HepG2 (cell line): ENCODE results near the gene HTRA3. TPM values are rescaled to one million over a fixed set of nuclear protein-coding genes. Genes with fewer than 3 reads are reported as not detected.

ENCODE experiments used
- KAT7 ChIP-seq: IDR thresholded peaks from 2 replicates; pipeline ENCODE4 v1.6.1; 2018; ENCODE audit warnings: borderline replicate concordance, missing compliant biosample characterization
- SIX4 ChIP-seq: sonication (generic); formaldehyde crosslinking; IDR thresholded peaks from 2 replicates; pipeline ENCODE4 v1.4.0; 2020; ENCODE audit warnings: missing genetic modification reagents
- SUZ12 ChIP-seq: fragments of 150-350 bp; IDR thresholded peaks from 2 replicates; pipeline ENCODE4 v1.6.1; 2014; ENCODE audit warnings: low read depth, low read length
- ZBTB42 ChIP-seq: sonication (generic); formaldehyde crosslinking; IDR thresholded peaks from 2 replicates; pipeline ENCODE4 v1.5.0; 2020; ENCODE audit warnings: mild to moderate bottlenecking, missing genetic modification reagents
- ZNF564 ChIP-seq: sonication (generic); formaldehyde crosslinking; IDR thresholded peaks from 2 replicates; pipeline ENCODE4 v1.8.1; 2023; ENCODE audit warnings: mild to moderate bottlenecking, missing genetic modification reagents
- ZNF841 ChIP-seq: sonication (generic); formaldehyde crosslinking; IDR thresholded peaks from 2 replicates; pipeline ENCODE4 v1.8.1; 2023; ENCODE audit warnings: missing genetic modification reagents, borderline replicate concordance
- ZNF850 ChIP-seq: sonication (generic); formaldehyde crosslinking; conservative IDR thresholded peaks from 2 replicates; pipeline ENCODE4 v1.9.0; 2021; ENCODE audit warnings: mild to moderate bottlenecking, missing genetic modification reagents
- polyA plus RNA-seq, 8 experiments: library from polyadenylated mRNA; depleted of rRNA in 3 of 8; stranded (reverse) in 7 of 8; unstranded in 1 of 8; fragments of >200 nt; fragmentation: Illumina TruSeq in 4 of 8; extraction: Trizol in 4 of 8; gene quantifications; 2 replicates each; pipeline versions ENCODE4 v1.2.1 to v1.2.3, GENCODE V29; 2011 to 2016; ENCODE audit warnings: low read depth in 4 of 8, missing spikeins in 1 of 8, mixed read lengths in 1 of 8; ENCODE audit not compliant: insufficient read depth in 1 of 8
- total RNA-seq, 5 experiments: library from RNA; depleted of rRNA; stranded (reverse); fragments of >200 nt; fragmentation: Illumina TruSeq; extraction: Trizol; gene quantifications; 2 replicates each; pipeline ENCODE4 v1.2.3, GENCODE V29; 2016; ENCODE audit warnings: low read depth in 1 of 5
- TF ChIP-seq, protein P1 (sequence below): sonication (generic); formaldehyde crosslinking; IDR thresholded peaks from 2 replicates; pipeline ENCODE4 v1.4.0; 2020; ENCODE audit warnings: missing genetic modification reagents, mild to moderate bottlenecking, borderline replicate concordance
- TF ChIP-seq, protein P2 (sequence below): sonication (generic); formaldehyde crosslinking; IDR thresholded peaks from 2 replicates; pipeline ENCODE4 v1.8.0; 2022; ENCODE audit warnings: mild to moderate bottlenecking, missing genetic modification reagents, moderate library complexity
- TF ChIP-seq, protein P3 (sequence below): IDR thresholded peaks from 2 replicates; pipeline ENCODE4 v1.6.1; 2016; ENCODE audit warnings: missing compliant biosample characterization, missing genetic modification reagents, borderline replicate concordance

HTRA3 gene
- total and polyA plus RNA-seq, 2 of the 13 experiments (the other 11 are each of a cell fraction or from before 2014, with no cell fraction given), result 0.17 TPM; not detected in 1

DNA sequence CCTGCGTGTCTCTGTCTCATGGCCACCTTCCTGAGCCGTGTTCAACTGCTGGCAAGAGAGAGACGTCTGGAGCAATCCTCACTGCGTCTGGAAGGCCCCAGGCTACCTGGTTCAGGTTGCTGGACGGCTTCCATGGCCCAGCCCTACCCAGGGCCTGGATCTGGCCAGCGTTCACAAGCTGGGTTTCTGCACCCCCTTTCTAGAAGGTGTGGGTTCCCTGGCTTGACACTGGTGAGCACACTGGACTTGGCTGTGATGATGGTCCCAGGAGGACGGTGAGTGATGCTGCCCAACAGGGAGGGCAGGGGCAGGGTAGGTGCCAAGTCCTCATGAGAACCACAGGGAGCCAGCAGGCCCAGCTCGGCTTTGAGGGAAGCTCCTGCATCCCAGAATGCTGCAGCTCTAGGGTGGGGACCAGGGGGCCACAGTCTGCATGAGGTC is 63.4 kb downstream of the HTRA3 start (continued):
- TF ChIP-seq, protein P1, sequence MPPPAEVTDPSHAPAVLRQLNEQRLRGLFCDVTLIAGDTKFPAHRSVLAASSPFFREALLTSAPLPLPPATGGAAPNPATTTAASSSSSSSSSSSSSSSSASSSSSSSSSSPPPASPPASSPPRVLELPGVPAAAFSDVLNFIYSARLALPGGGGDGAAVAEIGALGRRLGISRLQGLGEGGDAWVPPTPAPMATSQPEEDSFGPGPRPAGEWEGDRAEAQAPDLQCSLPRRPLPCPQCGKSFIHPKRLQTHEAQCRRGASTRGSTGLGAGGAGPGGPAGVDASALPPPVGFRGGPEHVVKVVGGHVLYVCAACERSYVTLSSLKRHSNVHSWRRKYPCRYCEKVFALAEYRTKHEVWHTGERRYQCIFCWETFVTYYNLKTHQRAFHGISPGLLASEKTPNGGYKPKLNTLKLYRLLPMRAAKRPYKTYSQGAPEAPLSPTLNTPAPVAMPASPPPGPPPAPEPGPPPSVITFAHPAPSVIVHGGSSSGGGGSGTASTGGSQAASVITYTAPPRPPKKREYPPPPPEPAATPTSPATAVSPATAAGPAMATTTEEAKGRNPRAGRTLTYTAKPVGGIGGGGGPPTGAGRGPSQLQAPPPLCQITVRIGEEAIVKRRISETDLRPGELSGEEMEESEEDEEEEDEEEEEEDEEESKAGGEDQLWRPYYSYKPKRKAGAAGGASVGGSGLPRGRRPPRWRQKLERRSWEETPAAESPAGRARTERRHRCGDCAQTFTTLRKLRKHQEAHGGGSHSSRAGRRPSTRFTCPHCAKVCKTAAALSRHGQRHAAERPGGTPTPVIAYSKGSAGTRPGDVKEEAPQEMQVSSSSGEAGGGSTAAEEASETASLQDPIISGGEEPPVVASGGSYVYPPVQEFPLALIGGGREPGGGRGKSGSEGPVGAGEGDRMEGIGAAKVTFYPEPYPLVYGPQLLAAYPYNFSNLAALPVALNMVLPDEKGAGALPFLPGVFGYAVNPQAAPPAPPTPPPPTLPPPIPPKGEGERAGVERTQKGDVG (CRISPR knock-in tag), result no peak
- TF ChIP-seq, protein P2, sequence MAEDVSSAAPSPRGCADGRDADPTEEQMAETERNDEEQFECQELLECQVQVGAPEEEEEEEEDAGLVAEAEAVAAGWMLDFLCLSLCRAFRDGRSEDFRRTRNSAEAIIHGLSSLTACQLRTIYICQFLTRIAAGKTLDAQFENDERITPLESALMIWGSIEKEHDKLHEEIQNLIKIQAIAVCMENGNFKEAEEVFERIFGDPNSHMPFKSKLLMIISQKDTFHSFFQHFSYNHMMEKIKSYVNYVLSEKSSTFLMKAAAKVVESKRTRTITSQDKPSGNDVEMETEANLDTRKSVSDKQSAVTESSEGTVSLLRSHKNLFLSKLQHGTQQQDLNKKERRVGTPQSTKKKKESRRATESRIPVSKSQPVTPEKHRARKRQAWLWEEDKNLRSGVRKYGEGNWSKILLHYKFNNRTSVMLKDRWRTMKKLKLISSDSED (CRISPR knock-in tag), result no peak
- TF ChIP-seq SIX4, result no peak
- TF ChIP-seq KAT7 (CRISPR knock-in tag), result no peak
- TF ChIP-seq ZNF564 (CRISPR knock-in tag), result no peak
- TF ChIP-seq, protein P3, sequence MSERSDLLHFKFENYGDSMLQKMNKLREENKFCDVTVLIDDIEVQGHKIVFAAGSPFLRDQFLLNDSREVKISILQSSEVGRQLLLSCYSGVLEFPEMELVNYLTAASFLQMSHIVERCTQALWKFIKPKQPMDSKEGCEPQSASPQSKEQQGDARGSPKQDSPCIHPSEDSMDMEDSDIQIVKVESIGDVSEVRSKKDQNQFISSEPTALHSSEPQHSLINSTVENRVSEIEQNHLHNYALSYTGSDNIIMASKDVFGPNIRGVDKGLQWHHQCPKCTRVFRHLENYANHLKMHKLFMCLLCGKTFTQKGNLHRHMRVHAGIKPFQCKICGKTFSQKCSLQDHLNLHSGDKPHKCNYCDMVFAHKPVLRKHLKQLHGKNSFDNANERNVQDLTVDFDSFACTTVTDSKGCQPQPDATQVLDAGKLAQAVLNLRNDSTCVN (CRISPR knock-in tag), result no peak
- TF ChIP-seq ZNF841 (CRISPR knock-in tag), result no peak
- TF ChIP-seq ZBTB42, result no peak
- TF ChIP-seq ZNF850 (CRISPR knock-in tag), result no peak
- TF ChIP-seq SUZ12, result no peak
